Measurements from ENCODE around the gene SIPA1L3.

SIPA1L3 gene

DNA sequence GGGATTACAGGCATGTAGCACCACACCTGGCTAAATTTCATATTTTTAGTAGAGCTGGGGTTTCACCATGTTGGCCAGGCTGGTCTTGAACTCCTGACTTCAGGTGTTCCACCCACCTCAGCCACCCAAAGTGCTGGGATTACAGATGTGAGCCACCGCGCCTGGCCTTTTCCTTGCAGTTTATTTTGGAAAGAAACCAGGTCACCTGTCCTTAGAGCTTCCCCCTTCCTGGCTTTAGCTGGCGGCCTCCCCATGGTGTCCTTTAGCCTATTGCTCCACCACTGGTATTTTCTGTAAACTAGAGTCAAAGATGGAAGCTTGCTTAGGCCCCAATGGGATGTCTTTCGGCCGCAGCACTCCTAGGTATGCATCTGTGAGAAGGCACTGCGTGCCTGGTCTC lies 225.8 kb downstream of the SIPA1L3 start:
- TF ChIP-seq, protein P1, sequence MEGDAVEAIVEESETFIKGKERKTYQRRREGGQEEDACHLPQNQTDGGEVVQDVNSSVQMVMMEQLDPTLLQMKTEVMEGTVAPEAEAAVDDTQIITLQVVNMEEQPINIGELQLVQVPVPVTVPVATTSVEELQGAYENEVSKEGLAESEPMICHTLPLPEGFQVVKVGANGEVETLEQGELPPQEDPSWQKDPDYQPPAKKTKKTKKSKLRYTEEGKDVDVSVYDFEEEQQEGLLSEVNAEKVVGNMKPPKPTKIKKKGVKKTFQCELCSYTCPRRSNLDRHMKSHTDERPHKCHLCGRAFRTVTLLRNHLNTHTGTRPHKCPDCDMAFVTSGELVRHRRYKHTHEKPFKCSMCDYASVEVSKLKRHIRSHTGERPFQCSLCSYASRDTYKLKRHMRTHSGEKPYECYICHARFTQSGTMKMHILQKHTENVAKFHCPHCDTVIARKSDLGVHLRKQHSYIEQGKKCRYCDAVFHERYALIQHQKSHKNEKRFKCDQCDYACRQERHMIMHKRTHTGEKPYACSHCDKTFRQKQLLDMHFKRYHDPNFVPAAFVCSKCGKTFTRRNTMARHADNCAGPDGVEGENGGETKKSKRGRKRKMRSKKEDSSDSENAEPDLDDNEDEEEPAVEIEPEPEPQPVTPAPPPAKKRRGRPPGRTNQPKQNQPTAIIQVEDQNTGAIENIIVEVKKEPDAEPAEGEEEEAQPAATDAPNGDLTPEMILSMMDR (conservative IDR thresholded peaks at IDR 0.05; ENCODE audit: low read depth, low read length), result no peak
- H3K4me1 ChIP-seq (ENCODE audit: low read depth, poor library complexity, severe bottlenecking), result no peaks in the 10 kb centered on the region
- no peaks in the 10 kb centered on the region for H3K79me2 ChIP-seq (ENCODE audit: insufficient read depth, low read depth)
- no peak overlapping the region for H2AFZ ChIP-seq (ENCODE audit: low read depth)
- no peaks in the 10 kb centered on the region for H3K36me3 ChIP-seq (ENCODE audit: insufficient read depth)
- no peaks in the 10 kb centered on the region for H3K27me3 ChIP-seq (ENCODE audit: insufficient read depth, low read depth)
- no peak overlapping the region for H3K9ac ChIP-seq
- no peak overlapping the region for H3K4me3 ChIP-seq (IDR thresholded peaks at IDR 0.05; ENCODE audit: insufficient read depth, low read depth, low read length)
- no peaks in the 10 kb centered on the region for H4K20me1 ChIP-seq (ENCODE audit: insufficient read depth)
- H3K4me2 ChIP-seq, result no peak overlapping the region
- no peak overlapping the region for H3K27ac ChIP-seq

GRCh38 chr19:38133319-38133718 lies 226.3 kb downstream of the SIPA1L3 start:
- Histone ChIP-seq H3K27ac (no peak overlapping the region), H3K4me1 (ENCODE audit: low read depth, poor library complexity, severe bottlenecking) (no peaks in the 10 kb centered on the region), H3K79me2 (ENCODE audit: insufficient read depth, low read depth) (no peaks in the 10 kb centered on the region), H4K20me1 (ENCODE audit: insufficient read depth) (no peaks in the 10 kb centered on the region), H3K4me2 (no peak overlapping the region), H3K27me3 (ENCODE audit: insufficient read depth, low read depth) (no peaks in the 10 kb centered on the region), H3K4me3 (IDR thresholded peaks at IDR 0.05; ENCODE audit: insufficient read depth, low read depth, low read length) (no peak overlapping the region), H3K36me3 (ENCODE audit: insufficient read depth) (no peaks in the 10 kb centered on the region), H3K9ac (no peak overlapping the region), H2AFZ (ENCODE audit: low read depth) (no peak overlapping the region)
- TF ChIP-seq, protein P1 (conservative IDR thresholded peaks at IDR 0.05; ENCODE audit: low read depth, low read length), result no peak

- Histone ChIP-seq H3K27ac (no peak overlapping the region), H3K9ac (no peak overlapping the region), H3K4me2 (no peak overlapping the region), H3K4me3 (IDR thresholded peaks at IDR 0.05; ENCODE audit: insufficient read depth, low read depth, low read length) (no peak overlapping the region), H4K20me1 (ENCODE audit: insufficient read depth) (no peaks in the 10 kb centered on the region), H3K27me3 (ENCODE audit: insufficient read depth, low read depth) (no peaks in the 10 kb centered on the region), H2AFZ (ENCODE audit: low read depth) (no peak overlapping the region), H3K4me1 (ENCODE audit: low read depth, poor library complexity, severe bottlenecking) (no peaks in the 10 kb centered on the region), H3K79me2 (ENCODE audit: insufficient read depth, low read depth) (no peaks in the 10 kb centered on the region), H3K36me3 (ENCODE audit: insufficient read depth) (no peaks in the 10 kb centered on the region)
- TF ChIP-seq, protein P1 (conservative IDR thresholded peaks at IDR 0.05; ENCODE audit: low read depth, low read length), result peak; percentile 48; the same call in 1 of the 2 replicates
Observed at GRCh38 chr19:38134540-38135149, 227.6 kb downstream of the SIPA1L3 start.

DNA sequence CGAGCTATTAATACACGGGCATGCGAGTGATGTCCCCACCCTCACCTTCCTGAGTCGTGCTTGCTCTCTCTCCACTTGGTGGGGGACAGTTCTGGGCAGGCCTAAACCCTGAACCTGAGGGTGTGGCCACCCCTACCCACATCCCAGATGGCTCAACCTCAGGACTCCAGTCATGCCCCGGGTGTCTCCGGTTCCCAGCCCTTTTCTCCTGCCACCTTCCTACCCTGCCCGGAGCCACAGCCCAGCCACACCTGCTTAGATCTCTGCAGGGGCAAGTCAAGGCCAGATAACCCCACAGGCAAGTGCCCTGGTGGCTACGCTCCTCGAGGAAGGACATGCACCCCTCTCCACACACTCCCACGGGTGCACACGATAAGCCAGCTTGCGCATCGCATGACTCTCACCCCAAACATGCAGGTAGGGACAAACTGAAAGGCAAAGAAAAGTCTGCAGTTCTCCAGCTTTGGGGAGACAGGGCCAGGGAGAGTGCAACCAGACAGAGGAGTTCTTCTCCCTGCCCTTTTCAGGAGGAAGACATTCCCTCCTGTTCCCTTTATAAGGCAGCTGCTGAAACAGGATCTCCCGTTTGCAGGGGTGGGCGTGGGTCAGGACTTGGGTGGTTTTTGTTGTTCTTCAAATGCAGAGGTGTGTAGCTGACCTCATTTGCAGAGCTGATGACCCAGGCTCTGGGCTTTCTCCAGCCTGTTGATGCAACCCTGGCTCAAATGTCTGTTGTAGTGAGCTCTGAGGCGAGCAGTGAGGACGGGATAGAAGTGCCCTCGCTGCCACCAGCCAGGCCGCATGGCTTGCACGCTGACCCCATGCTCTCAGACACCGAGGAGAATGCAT lies 228.4 kb downstream of the SIPA1L3 start:
- Histone ChIP-seq H3K27ac (no peak overlapping the region), H3K79me2 (ENCODE audit: insufficient read depth, low read depth) (no peaks in the 10 kb centered on the region), H3K4me1 (ENCODE audit: low read depth, poor library complexity, severe bottlenecking) (no peaks in the 10 kb centered on the region), H3K4me3 (IDR thresholded peaks at IDR 0.05; ENCODE audit: insufficient read depth, low read depth, low read length) (no peak overlapping the region), H3K27me3 (ENCODE audit: insufficient read depth, low read depth) (no peaks in the 10 kb centered on the region), H3K36me3 (ENCODE audit: insufficient read depth) (no peaks in the 10 kb centered on the region), H3K4me2 (no peak overlapping the region), H3K9ac (no peak overlapping the region), H4K20me1 (ENCODE audit: insufficient read depth) (no peaks in the 10 kb centered on the region), H2AFZ (ENCODE audit: low read depth) (no peak overlapping the region)
- TF ChIP-seq, protein P1 (conservative IDR thresholded peaks at IDR 0.05; ENCODE audit: low read depth, low read length), result no peak

Data from KMS-11 (cell line).